IMR-90 (cell line): ENCODE data around the gene FOXB2. TPM values are rescaled to one million over a fixed set of nuclear protein-coding genes. Genes with fewer than 3 reads are reported as not detected.
A peak's percentile ranks its signal among the peaks of the same experiment; 100 is the strongest.

Experiments
- ATAC-seq: fragments of 200-7000 bp; cut with Tn5 transposase; 2 replicates; pipeline ENCODE4 v1.9.1; 2020; ENCODE audit warnings: low read depth, mild to moderate bottlenecking, moderate library complexity
- BruUV-seq: library from RNA; stranded (reverse); fragments of 400-500 nt; replicated peaks from 2 replicates; lab custom pipeline; 2021; lab: Mats Ljungman, UMichigan
- CTCF ChIA-PET: fragments of 300-600 bp; formaldehyde crosslinking; extraction: SDS; loops from one replicate; lab custom pipeline; 2021; ENCODE audit warnings: antibody characterized with exemption; lab: Yijun Ruan, JAX
- POLR2A ChIA-PET: fragments of 300-600 bp; sonication (Branson Sonifier 250); formaldehyde crosslinking; loops from one replicate; lab custom pipeline; 2022; ENCODE audit warnings: antibody characterized with exemption; ENCODE audit not compliant: unreplicated experiment; lab: Charles Lee
- DNase-seq: peaks from one replicate; pipeline ENCODE4 v3.0.0; 2013
- H2AFZ ChIP-seq: replicated peaks from 2 replicates; pipeline ENCODE3; 2013; ENCODE audit warnings: low read length, mild to moderate bottlenecking; ENCODE audit not compliant: poor library complexity
- H2AK5ac ChIP-seq: 2 replicates; pipeline ENCODE4 v1.6.1; 2013; ENCODE audit warnings: low read depth, low read length, inconsistent platforms
- H2AK9ac ChIP-seq: replicated peaks from 2 replicates; pipeline ENCODE3; 2013; ENCODE audit warnings: mild to moderate bottlenecking, low read depth, low read length, moderate library complexity; ENCODE audit not compliant: poor library complexity
- H2BK120ac ChIP-seq: 2 replicates; pipeline ENCODE4 v1.6.1; 2013; ENCODE audit warnings: low read depth, low read length, inconsistent platforms
- H2BK15ac ChIP-seq: 3 replicates; pipeline ENCODE4 v1.6.1; 2013; ENCODE audit warnings: low read depth, low read length, inconsistent platforms
- H2BK20ac ChIP-seq: 2 replicates; pipeline ENCODE4 v1.6.1; 2013; ENCODE audit warnings: low read depth, mild to moderate bottlenecking, inconsistent platforms, low read length, moderate library complexity
- H2BK5ac ChIP-seq: 2 replicates; pipeline ENCODE4 v1.6.1; 2013; ENCODE audit warnings: mild to moderate bottlenecking, low read depth, low read length, inconsistent platforms; ENCODE audit not compliant: poor library complexity, severe bottlenecking
- H3K14ac ChIP-seq: replicated peaks from 2 replicates; pipeline ENCODE4 v1.6.1; 2013; ENCODE audit warnings: low read depth, low read length, inconsistent platforms
- H3K18ac ChIP-seq: 2 replicates; pipeline ENCODE4 v1.6.1; 2013; ENCODE audit warnings: low read depth, low read length, control low read depth
- H3K23ac ChIP-seq: 2 replicates; pipeline ENCODE4 v1.6.1; 2013; ENCODE audit warnings: low read depth, low read length, inconsistent platforms
- H3K27ac ChIP-seq: 2 replicates; pipeline ENCODE4 v1.5.1; 2013; ENCODE audit warnings: mild to moderate bottlenecking, control low read depth, low read length; ENCODE audit not compliant: insufficient read depth
- H3K27me3 ChIP-seq: 2 replicates; pipeline ENCODE4 v1.6.1; 2013; ENCODE audit warnings: low read length; ENCODE audit not compliant: control insufficient read depth, insufficient read depth
- H3K36me3 ChIP-seq: 2 replicates; pipeline ENCODE4 v1.6.1; 2013; ENCODE audit warnings: low read length, mixed read lengths; ENCODE audit not compliant: control insufficient read depth, insufficient read depth
- H3K4ac ChIP-seq: 2 replicates; pipeline ENCODE4 v1.6.1; 2013; ENCODE audit warnings: low read depth, low read length, inconsistent platforms
- H3K4me1 ChIP-seq: 2 replicates; pipeline ENCODE4 v1.6.1; 2013; ENCODE audit warnings: low read length, mixed read lengths; ENCODE audit not compliant: control insufficient read depth, insufficient read depth
- H3K4me2 ChIP-seq: 2 replicates; pipeline ENCODE4 v1.6.1; 2013; ENCODE audit warnings: low read depth, mild to moderate bottlenecking, control low read depth, low read length, moderate library complexity
- H3K4me3 ChIP-seq: 2 replicates; pipeline ENCODE4 v1.5.1; 2013; ENCODE audit warnings: low read depth, mild to moderate bottlenecking, control low read depth, low read length, moderate library complexity; ENCODE audit not compliant: insufficient read depth
- H3K56ac ChIP-seq: 2 replicates; pipeline ENCODE4 v1.6.1; 2013; ENCODE audit warnings: low read length, inconsistent platforms; ENCODE audit not compliant: insufficient read depth; ENCODE audit errors: extremely low read depth
- H3K79me1 ChIP-seq, 2 experiments: 2 replicates each; pipeline ENCODE4 v1.6.1; 2013; ENCODE audit warnings: low read length in 2 of 2, inconsistent platforms in 1 of 2, low read depth in 1 of 2
- H3K9ac ChIP-seq: 2 replicates; pipeline ENCODE4 v1.6.1; 2013; ENCODE audit warnings: low read depth, low read length, control low read depth
- H3K9me1 ChIP-seq: 2 replicates; pipeline ENCODE4 v1.6.1; 2013; ENCODE audit warnings: low read length, inconsistent platforms; ENCODE audit not compliant: insufficient read depth
- H3K9me3 ChIP-seq: 2 replicates; pipeline ENCODE4 v1.6.1; 2013; ENCODE audit warnings: low read length; ENCODE audit not compliant: control insufficient read depth, insufficient read depth
- H4K20me1 ChIP-seq: 2 replicates; pipeline ENCODE4 v1.6.1; 2013; ENCODE audit warnings: low read length, inconsistent platforms; ENCODE audit not compliant: insufficient read depth
- H4K5ac ChIP-seq: 2 replicates; pipeline ENCODE4 v1.6.1; 2013; ENCODE audit warnings: mild to moderate bottlenecking, low read depth, low read length, control low read depth
- H4K8ac ChIP-seq, 2 experiments: 2 replicates each; pipeline ENCODE4 v1.6.1; 2013; ENCODE audit warnings: low read depth in 2 of 2, low read length in 2 of 2, control low read depth in 1 of 2, inconsistent platforms in 1 of 2
- H4K91ac ChIP-seq: 2 replicates; pipeline ENCODE4 v1.6.1; 2013; ENCODE audit warnings: low read depth, low read length, inconsistent platforms; ENCODE audit not compliant: insufficient read depth
- CEBPB ChIP-seq: IDR thresholded peaks from 2 replicates; pipeline ENCODE4 v1.6.1; 2012; ENCODE audit warnings: low read depth, low read length, improper control_type of control experiment
- CHD1 ChIP-seq: IDR thresholded peaks from 2 replicates; pipeline ENCODE4 v1.6.1; 2012; ENCODE audit warnings: low read depth, low read length, improper control_type of control experiment
- FOS ChIP-seq: fragments of 150-350 bp; IDR thresholded peaks from 2 replicates; pipeline ENCODE4 v1.6.1; 2016; ENCODE audit warnings: low read depth, low read length
- MAFK ChIP-seq: IDR thresholded peaks from 2 replicates; pipeline ENCODE4 v1.6.1; 2012; ENCODE audit warnings: low read depth, low read length, improper control_type of control experiment
- MAZ ChIP-seq: IDR thresholded peaks from 2 replicates; pipeline ENCODE4 v1.6.1; 2012; ENCODE audit warnings: low read depth, mild to moderate bottlenecking, low read length, improper control_type of control experiment, moderate library complexity, borderline replicate concordance
- MXI1 ChIP-seq: IDR thresholded peaks from 2 replicates; pipeline ENCODE4 v1.6.1; 2012; ENCODE audit warnings: low read depth, mild to moderate bottlenecking, low read length, moderate library complexity, borderline replicate concordance
- NFE2L2 ChIP-seq: fragments of 150-350 bp; IDR thresholded peaks from 2 replicates; pipeline ENCODE4 v1.6.1; 2016; ENCODE audit warnings: low read depth, mild to moderate bottlenecking, low read length
- POLR2A ChIP-seq: IDR thresholded peaks from 2 replicates; pipeline ENCODE4 v1.6.1; 2012; ENCODE audit warnings: mild to moderate bottlenecking, low read depth, low read length
- RAD21 ChIP-seq: IDR thresholded peaks from 2 replicates; pipeline ENCODE4 v1.6.1; 2012; ENCODE audit warnings: low read length, improper control_type of control experiment
- RCOR1 ChIP-seq: IDR thresholded peaks from 2 replicates; pipeline ENCODE4 v1.6.1; 2012; ENCODE audit warnings: mild to moderate bottlenecking, low read length, improper control_type of control experiment; ENCODE audit not compliant: insufficient replicate concordance
- RFX5 ChIP-seq: IDR thresholded peaks from 2 replicates; pipeline ENCODE4 v1.8.0; 2012; ENCODE audit warnings: low read depth, mild to moderate bottlenecking, low read length, moderate library complexity
- SMC3 ChIP-seq: fragments of 150-350 bp; IDR thresholded peaks from 2 replicates; pipeline ENCODE4 v1.6.1; 2016; ENCODE audit warnings: low read depth, mild to moderate bottlenecking, antibody characterized with exemption, low read length, moderate library complexity
- WGBS, 2 experiments: methylation state at CpG; one replicate each; pipeline versions ENCODE4 v1.1.5 to v1.1.7; 2013; ENCODE audit warnings: missing lambda C conversion rate in 2 of 2; ENCODE audit not compliant: insufficient read length in 1 of 2; ENCODE audit errors: extremely low coverage in 2 of 2; 5-methylcytosine and 5-hydroxymethylcytosine counted together
- dilution Hi-C: fragments of 300-500 bp; cut with HindIII; formaldehyde crosslinking; loops from one replicate; pipeline ENCODE4 v1.14.3; 2018; ENCODE audit warnings: low sequenced_read_pairs; ENCODE audit not compliant: unreplicated experiment
- in situ Hi-C: fragments of 300-500 bp; cut with MboI; formaldehyde crosslinking; loops from 3 replicates; pipeline ENCODE4 v1.14.3; 2019; ENCODE audit warnings: low sequenced_read_pairs, inconsistent platforms, mixed read lengths
- intact Hi-C: fragments of 100-400 bp; cut with micrococcal nuclease; formaldehyde crosslinking; loops from 2 replicates; pipeline ENCODE4 v1.10.0; 2022
- polyA plus RNA-seq, 3 experiments: library from polyadenylated mRNA; depleted of rRNA; stranded (reverse); fragments of >200 nt; gene quantifications; 2 replicates each; pipeline ENCODE4 v1.2.3, GENCODE V29; 2012; ENCODE audit warnings: low replicate concordance in 1 of 3
- total RNA-seq: library from RNA; depleted of rRNA; stranded (reverse); fragments of >200 nt; gene quantifications from 2 replicates; pipeline ENCODE4 v1.2.3, GENCODE V29; 2012
- TF ChIP-seq, protein P1 (sequence below): conservative IDR thresholded peaks from 2 replicates; pipeline ENCODE4 v1.5.1; 2012; ENCODE audit warnings: mild to moderate bottlenecking, low read depth, low read length, improper control_type of control experiment
- TF ChIP-seq, protein P2 (sequence below): fragments of 150-350 bp; IDR thresholded peaks from 2 replicates; pipeline ENCODE4 v1.6.1; 2016; ENCODE audit warnings: low read depth, mild to moderate bottlenecking, low read length, moderate library complexity, borderline replicate concordance
- TF ChIP-seq, protein P3 (sequence below): fragments of 150-350 bp; IDR thresholded peaks from 2 replicates; pipeline ENCODE4 v1.6.1; 2017; ENCODE audit warnings: mild to moderate bottlenecking, antibody characterized with exemption, low read length, low read depth

Gene FOXB2
- total and polyA plus RNA-seq, 2 of the 4 experiments (the other 2 are of a cell fraction), result not detected

DNA sequence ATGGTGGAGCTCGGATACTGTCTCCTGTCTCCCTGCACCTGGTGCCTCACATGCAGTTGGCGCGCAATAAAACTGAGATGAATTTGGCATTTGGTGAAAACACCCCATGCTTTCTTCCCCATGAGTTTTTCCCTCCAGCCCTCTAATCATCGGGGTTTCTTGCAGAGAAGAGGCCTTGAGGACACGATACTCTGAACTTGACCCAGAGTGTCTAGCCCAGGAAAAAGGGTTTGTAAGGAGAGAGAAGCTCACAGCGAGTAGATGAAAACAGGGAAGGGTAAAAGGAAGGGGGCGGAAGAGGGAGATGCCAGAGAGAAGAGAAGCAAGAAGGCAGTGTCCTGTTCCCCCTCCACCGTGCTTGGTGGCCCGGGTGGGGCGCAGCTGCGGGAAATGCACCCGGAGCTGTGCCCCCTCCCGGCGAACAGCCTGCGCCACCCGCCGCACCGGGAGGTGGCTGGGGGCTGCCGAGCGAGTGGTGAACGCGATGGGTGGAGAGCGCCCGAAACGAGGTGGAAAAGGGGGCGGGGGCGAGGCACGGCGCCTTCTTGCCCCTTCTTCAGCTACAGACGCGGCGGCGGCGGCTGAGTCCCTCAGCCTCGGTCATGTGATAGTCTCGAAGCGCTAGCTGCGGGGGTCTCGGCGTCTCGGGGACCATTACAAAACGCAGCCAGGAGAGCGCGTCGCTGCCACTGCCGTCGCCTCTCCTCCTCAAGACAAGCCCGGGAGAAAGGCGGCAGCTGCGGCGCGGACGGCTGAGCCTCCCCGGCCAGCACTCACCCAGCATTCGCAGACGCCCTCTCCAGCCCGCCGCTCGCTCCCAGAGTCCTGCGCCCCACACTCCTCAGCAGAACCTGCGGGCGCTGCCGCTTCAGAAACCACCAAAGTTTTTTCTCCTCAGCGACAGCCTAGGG, 1.1 kb upstream of the FOXB2 start:
- H3K9me3 ChIP-seq, result peaks cover 22% of the 10 kb centered on the region
- no peak overlapping the region for H3K4me3 ChIP-seq
- no peaks in the 10 kb centered on the region for H3K9me1 ChIP-seq
- DNase-seq, result no peak
- ATAC-seq, result peak; percentile 38; the same call in 1 of the 2 replicates
- H3K27ac ChIP-seq, result no peak overlapping the region
- H4K5ac ChIP-seq, result no peak overlapping the region
- in situ Hi-C loops, result no loop called here
- H2BK20ac ChIP-seq, result no peak overlapping the region
- H3K14ac ChIP-seq, result no peak overlapping the region
- dilution Hi-C loops, result no loop called here
- no peak overlapping the region for H2AK5ac ChIP-seq
- H2BK120ac ChIP-seq, result no peak overlapping the region
- no peak overlapping the region for H3K23ac ChIP-seq
- H3K79me1 ChIP-seq, result no peaks in the 10 kb centered on the region
- no peak overlapping the region for H3K4ac ChIP-seq
- no peak overlapping the region for H3K18ac ChIP-seq
- no peak overlapping the region for H2BK5ac ChIP-seq
- H3K36me3 ChIP-seq, result no peaks in the 10 kb centered on the region
- no peak overlapping the region for H3K56ac ChIP-seq
- H3K4me2 ChIP-seq, result no peak overlapping the region; the same call in 1 of the 2 replicates
- H4K91ac ChIP-seq, result no peak overlapping the region
- H2AK9ac ChIP-seq, result no peak overlapping the region
- H3K27me3 ChIP-seq, result peaks cover 99% of the 10 kb centered on the region
- no peak overlapping the region for H2BK15ac ChIP-seq
- 1% methylated on average over 19 of the region's 64 CpGs; no CpG with 5 or more reads in 1 of the 2 experiments for WGBS, 2 experiments
- H3K4me1 ChIP-seq, result no peaks in the 10 kb centered on the region; the same call in 1 of the 2 replicates
- H3K9ac ChIP-seq, result no peak overlapping the region
- H2AFZ ChIP-seq, result peak overlapping the region; percentile 64
- intact Hi-C loops, result no loop called here
- ChIA-PET CTCF (no interaction called here), POLR2A (no interaction called here)
- H4K20me1 ChIP-seq, result no peaks in the 10 kb centered on the region
- BruUV-seq, result no TSS peak
- H4K8ac ChIP-seq, result no peak overlapping the region
- no peak for TF ChIP-seq CHD1
- TF ChIP-seq, protein P1, sequence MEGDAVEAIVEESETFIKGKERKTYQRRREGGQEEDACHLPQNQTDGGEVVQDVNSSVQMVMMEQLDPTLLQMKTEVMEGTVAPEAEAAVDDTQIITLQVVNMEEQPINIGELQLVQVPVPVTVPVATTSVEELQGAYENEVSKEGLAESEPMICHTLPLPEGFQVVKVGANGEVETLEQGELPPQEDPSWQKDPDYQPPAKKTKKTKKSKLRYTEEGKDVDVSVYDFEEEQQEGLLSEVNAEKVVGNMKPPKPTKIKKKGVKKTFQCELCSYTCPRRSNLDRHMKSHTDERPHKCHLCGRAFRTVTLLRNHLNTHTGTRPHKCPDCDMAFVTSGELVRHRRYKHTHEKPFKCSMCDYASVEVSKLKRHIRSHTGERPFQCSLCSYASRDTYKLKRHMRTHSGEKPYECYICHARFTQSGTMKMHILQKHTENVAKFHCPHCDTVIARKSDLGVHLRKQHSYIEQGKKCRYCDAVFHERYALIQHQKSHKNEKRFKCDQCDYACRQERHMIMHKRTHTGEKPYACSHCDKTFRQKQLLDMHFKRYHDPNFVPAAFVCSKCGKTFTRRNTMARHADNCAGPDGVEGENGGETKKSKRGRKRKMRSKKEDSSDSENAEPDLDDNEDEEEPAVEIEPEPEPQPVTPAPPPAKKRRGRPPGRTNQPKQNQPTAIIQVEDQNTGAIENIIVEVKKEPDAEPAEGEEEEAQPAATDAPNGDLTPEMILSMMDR, result no peak
- no peak for TF ChIP-seq POLR2A
- no peak for TF ChIP-seq RFX5
- no peak for TF ChIP-seq NFE2L2
- no peak for TF ChIP-seq FOS
- TF ChIP-seq, protein P2, sequence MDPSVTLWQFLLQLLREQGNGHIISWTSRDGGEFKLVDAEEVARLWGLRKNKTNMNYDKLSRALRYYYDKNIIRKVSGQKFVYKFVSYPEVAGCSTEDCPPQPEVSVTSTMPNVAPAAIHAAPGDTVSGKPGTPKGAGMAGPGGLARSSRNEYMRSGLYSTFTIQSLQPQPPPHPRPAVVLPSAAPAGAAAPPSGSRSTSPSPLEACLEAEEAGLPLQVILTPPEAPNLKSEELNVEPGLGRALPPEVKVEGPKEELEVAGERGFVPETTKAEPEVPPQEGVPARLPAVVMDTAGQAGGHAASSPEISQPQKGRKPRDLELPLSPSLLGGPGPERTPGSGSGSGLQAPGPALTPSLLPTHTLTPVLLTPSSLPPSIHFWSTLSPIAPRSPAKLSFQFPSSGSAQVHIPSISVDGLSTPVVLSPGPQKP, result no peak
- TF ChIP-seq MAZ, result no peak
- no peak for TF ChIP-seq RAD21
- no peak for TF ChIP-seq MXI1
- TF ChIP-seq SMC3, result no peak
- TF ChIP-seq MAFK, result no peak
- TF ChIP-seq CEBPB, result no peak
- no peak for TF ChIP-seq RCOR1
- TF ChIP-seq, protein P3, sequence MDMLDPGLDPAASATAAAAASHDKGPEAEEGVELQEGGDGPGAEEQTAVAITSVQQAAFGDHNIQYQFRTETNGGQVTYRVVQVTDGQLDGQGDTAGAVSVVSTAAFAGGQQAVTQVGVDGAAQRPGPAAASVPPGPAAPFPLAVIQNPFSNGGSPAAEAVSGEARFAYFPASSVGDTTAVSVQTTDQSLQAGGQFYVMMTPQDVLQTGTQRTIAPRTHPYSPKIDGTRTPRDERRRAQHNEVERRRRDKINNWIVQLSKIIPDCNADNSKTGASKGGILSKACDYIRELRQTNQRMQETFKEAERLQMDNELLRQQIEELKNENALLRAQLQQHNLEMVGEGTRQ, result no peak
